Glutamatergic neuron (in vitro differentiated cells): Measurements from ENCODE around the gene TMBIM4. TPM values are rescaled to one million over a fixed set of nuclear protein-coding genes. Genes with fewer than 3 reads are reported as not detected.

Experiments
- DNase-seq: peaks from one replicate; pipeline ENCODE4 v3.0.0; 2022
- H3K27ac Mint-ChIP-seq: one replicate; pipeline ENCODE4 v1.8.0; 2020; ENCODE audit warnings: mild to moderate bottlenecking, mixed read lengths, inconsistent platforms; ENCODE audit not compliant: unreplicated experiment
- H3K27me3 Mint-ChIP-seq: one replicate; pipeline ENCODE4 v1.8.0; 2020; ENCODE audit warnings: mild to moderate bottlenecking, moderate library complexity, mixed read lengths, inconsistent platforms; ENCODE audit not compliant: unreplicated experiment
- H3K36me3 Mint-ChIP-seq: one replicate; pipeline ENCODE4 v1.8.0; 2020; ENCODE audit warnings: mild to moderate bottlenecking, mixed read lengths, inconsistent platforms; ENCODE audit not compliant: unreplicated experiment
- H3K4me1 Mint-ChIP-seq: one replicate; pipeline ENCODE4 v1.8.0; 2020; ENCODE audit warnings: mild to moderate bottlenecking, low read depth, mixed read lengths, inconsistent platforms; ENCODE audit not compliant: unreplicated experiment
- H3K4me3 Mint-ChIP-seq: one replicate; pipeline ENCODE4 v1.8.0; 2020; ENCODE audit warnings: mild to moderate bottlenecking, mixed read lengths, inconsistent platforms; ENCODE audit not compliant: unreplicated experiment
- H3K9me3 Mint-ChIP-seq: one replicate; pipeline ENCODE4 v1.8.0; 2020; ENCODE audit warnings: mild to moderate bottlenecking, moderate library complexity, mixed read lengths, inconsistent platforms; ENCODE audit not compliant: unreplicated experiment
- CTCF ChIP-seq: fragments of 200-600 bp; sonication (generic); IDR thresholded peaks from one replicate; pipeline ENCODE4 v1.5.0; 2021; ENCODE audit not compliant: partially characterized antibody, unreplicated experiment
- total RNA-seq: library from RNA; stranded (reverse); fragmentation: NEBNext Ultra II Directional; extraction: Animal tissue kit (Norgen Biotek cat#: 25700); gene quantifications from one replicate; pipeline ENCODE4 v1.2.1, GENCODE V29; 2021; ENCODE audit not compliant: unreplicated experiment

TMBIM4 gene
- total RNA-seq, 1 donor from 2014 or later, result 26.6 TPM

- Mint-ChIP-seq H3K36me3 (no peaks in the 10 kb centered on the region), H3K27me3 (no peaks in the 10 kb centered on the region), H3K9me3 (no peaks in the 10 kb centered on the region), H3K4me3 (no peak overlapping the region), H3K4me1 (peaks cover 3% of the 10 kb centered on the region), H3K27ac (no peak overlapping the region)
- TF ChIP-seq CTCF, result peak; percentile 41
- DNase-seq, result no peak
Measured at GRCh38 chr12:66149702-66150398, 19.9 kb downstream of the TMBIM4 start.

GRCh38 chr12:66144791-66145754 lies 24.7 kb downstream of the TMBIM4 start:
- Mint-ChIP-seq H3K36me3 (peaks cover 17% of the 10 kb centered on the region), H3K27ac (no peak overlapping the region), H3K27me3 (no peaks in the 10 kb centered on the region), H3K9me3 (peaks cover 2% of the 10 kb centered on the region), H3K4me3 (no peak overlapping the region), H3K4me1 (peaks cover 3% of the 10 kb centered on the region)
- no peak for DNase-seq
- peak; percentile 17 for TF ChIP-seq CTCF

GRCh38 chr12:66143868-66144267 lies 25.9 kb downstream of the TMBIM4 start:
- Mint-ChIP-seq H3K27me3 (no peaks in the 10 kb centered on the region), H3K9me3 (peaks cover 5% of the 10 kb centered on the region), H3K4me1 (peaks cover 3% of the 10 kb centered on the region), H3K36me3 (peaks cover 25% of the 10 kb centered on the region), H3K4me3 (no peak overlapping the region), H3K27ac (no peak overlapping the region)
- TF ChIP-seq CTCF, result no peak
- DNase-seq, result no peak

- Mint-ChIP-seq H3K27ac (no peak overlapping the region), H3K27me3 (no peaks in the 10 kb centered on the region), H3K36me3 (peaks cover 25% of the 10 kb centered on the region), H3K4me1 (peaks cover 3% of the 10 kb centered on the region), H3K9me3 (peaks cover 5% of the 10 kb centered on the region), H3K4me3 (no peak overlapping the region)
- TF ChIP-seq CTCF, result no peak
- DNase-seq, result no peak
Measured at GRCh38 chr12:66142826-66143225, 27.0 kb downstream of the TMBIM4 start.

GRCh38 chr12:66141299-66141698 lies 28.5 kb downstream of the TMBIM4 start:
- Mint-ChIP-seq H3K36me3 (peaks cover 27% of the 10 kb centered on the region), H3K9me3 (peaks cover 5% of the 10 kb centered on the region), H3K27me3 (no peaks in the 10 kb centered on the region), H3K27ac (no peak overlapping the region), H3K4me1 (peaks cover 3% of the 10 kb centered on the region), H3K4me3 (no peak overlapping the region)
- no peak for TF ChIP-seq CTCF
- no peak for DNase-seq
